Measurements from ENCODE around the gene EPDR1.

Gene EPDR1

DNA sequence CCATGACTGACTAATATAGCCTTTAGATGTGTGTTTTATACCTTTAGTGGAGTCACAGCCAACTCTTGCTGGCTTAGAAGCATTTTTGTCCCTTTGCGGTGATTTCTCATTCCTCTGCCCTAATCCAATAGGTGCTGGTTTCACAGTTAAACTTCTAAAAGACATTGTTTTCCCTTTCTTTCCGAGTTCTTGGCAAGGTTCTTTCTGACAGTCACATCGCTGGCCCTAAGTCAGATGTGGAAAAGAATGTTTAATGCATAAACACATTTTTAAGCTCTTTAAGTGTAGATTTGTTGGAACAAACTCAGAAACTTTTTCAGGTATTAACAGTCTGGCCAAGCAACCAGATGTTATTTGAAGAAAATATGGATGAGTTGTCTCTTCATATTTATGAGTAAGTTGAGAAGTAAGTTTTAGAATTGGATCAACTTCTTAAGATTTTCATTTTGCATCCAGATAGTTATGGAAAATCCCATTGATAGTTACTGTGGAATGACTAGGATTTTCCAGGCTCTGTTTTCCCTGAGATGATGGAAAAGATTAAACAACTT is 4.1 kb downstream of the EPDR1 start:
- CTCF ChIA-PET = no interaction called here
- POLR2A ChIA-PET = no interaction called here
- DNase-seq (ENCODE audit: extremely low spot score) = no peak
- TF ChIP-seq HDGF (IDR thresholded peaks at IDR 0.05; ENCODE audit: borderline replicate concordance) = no peak
- TF ChIP-seq SUZ12 (IDR thresholded peaks at IDR 0.05) = no peak
- TF ChIP-seq FOXK2 (IDR thresholded peaks at IDR 0.05) = no peak
- TF ChIP-seq ELF4 (IDR thresholded peaks at IDR 0.05) = no peak
- no peak for TF ChIP-seq SP1 (IDR thresholded peaks at IDR 0.05)
- TF ChIP-seq NFRKB (IDR thresholded peaks at IDR 0.05) = no peak
- TF ChIP-seq ZNF384 (IDR thresholded peaks at IDR 0.05) = no peak
- TF ChIP-seq CTBP1 (IDR thresholded peaks at IDR 0.05; ENCODE audit: borderline replicate concordance) = no peak
- no peak for TF ChIP-seq L3MBTL2 (conservative IDR thresholded peaks at IDR 0.05)
- TF ChIP-seq TARDBP (IDR thresholded peaks at IDR 0.05) = no peak
- TF ChIP-seq FOXM1 (IDR thresholded peaks at IDR 0.05; ENCODE audit: borderline replicate concordance) = no peak
- no peak for TF ChIP-seq FOXA1 (IDR thresholded peaks at IDR 0.05)
- no peak for TF ChIP-seq ARNT (IDR thresholded peaks at IDR 0.05)
- no peak for TF ChIP-seq LEF1 (IDR thresholded peaks at IDR 0.05; ENCODE audit: borderline replicate concordance)
- TF ChIP-seq BHLHE40 (IDR thresholded peaks at IDR 0.05; ENCODE audit: borderline replicate concordance) = no peak
- TF ChIP-seq, protein P1, sequence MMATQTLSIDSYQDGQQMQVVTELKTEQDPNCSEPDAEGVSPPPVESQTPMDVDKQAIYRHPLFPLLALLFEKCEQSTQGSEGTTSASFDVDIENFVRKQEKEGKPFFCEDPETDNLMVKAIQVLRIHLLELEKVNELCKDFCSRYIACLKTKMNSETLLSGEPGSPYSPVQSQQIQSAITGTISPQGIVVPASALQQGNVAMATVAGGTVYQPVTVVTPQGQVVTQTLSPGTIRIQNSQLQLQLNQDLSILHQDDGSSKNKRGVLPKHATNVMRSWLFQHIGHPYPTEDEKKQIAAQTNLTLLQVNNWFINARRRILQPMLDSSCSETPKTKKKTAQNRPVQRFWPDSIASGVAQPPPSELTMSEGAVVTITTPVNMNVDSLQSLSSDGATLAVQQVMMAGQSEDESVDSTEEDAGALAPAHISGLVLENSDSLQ (IDR thresholded peaks at IDR 0.05) = no peak

DNA sequence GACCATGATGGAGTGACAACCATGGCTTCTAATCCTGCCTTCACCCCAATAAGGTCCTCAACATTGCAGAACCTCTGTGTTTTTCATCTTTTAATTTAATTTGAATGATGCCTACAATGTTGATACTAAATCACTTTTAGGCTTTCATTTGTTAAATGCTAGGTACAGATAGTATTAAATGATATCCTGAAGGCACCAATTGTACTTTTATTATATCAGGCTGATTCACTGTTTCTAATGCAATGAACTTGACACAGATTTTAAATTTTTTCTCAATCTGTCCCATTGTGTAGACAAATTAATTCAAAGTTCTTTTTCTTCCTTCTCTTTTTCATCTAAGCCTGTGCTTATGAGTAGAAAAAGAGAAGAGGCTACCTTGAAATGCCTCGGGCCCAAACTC is 5.2 kb downstream of the EPDR1 start:
- DNase-seq (ENCODE audit: extremely low spot score) = no peak
- POLR2A ChIA-PET = no interaction called here
- CTCF ChIA-PET = no interaction called here
- TF ChIP-seq CTBP1 (IDR thresholded peaks at IDR 0.05; ENCODE audit: borderline replicate concordance) = no peak
- TF ChIP-seq, protein P1 (IDR thresholded peaks at IDR 0.05) = no peak
- TF ChIP-seq SP1 (IDR thresholded peaks at IDR 0.05) = no peak
- no peak for TF ChIP-seq ELF4 (IDR thresholded peaks at IDR 0.05)
- no peak for TF ChIP-seq FOXK2 (IDR thresholded peaks at IDR 0.05)
- no peak for TF ChIP-seq ZNF384 (IDR thresholded peaks at IDR 0.05)
- TF ChIP-seq FOXA1 (IDR thresholded peaks at IDR 0.05) = no peak
- no peak for TF ChIP-seq LEF1 (IDR thresholded peaks at IDR 0.05; ENCODE audit: borderline replicate concordance)
- TF ChIP-seq BHLHE40 (IDR thresholded peaks at IDR 0.05; ENCODE audit: borderline replicate concordance) = no peak
- TF ChIP-seq SUZ12 (IDR thresholded peaks at IDR 0.05) = no peak
- no peak for TF ChIP-seq HDGF (IDR thresholded peaks at IDR 0.05; ENCODE audit: borderline replicate concordance)
- TF ChIP-seq L3MBTL2 (conservative IDR thresholded peaks at IDR 0.05) = no peak
- TF ChIP-seq FOXM1 (IDR thresholded peaks at IDR 0.05; ENCODE audit: borderline replicate concordance) = no peak
- TF ChIP-seq ARNT (IDR thresholded peaks at IDR 0.05) = no peak
- TF ChIP-seq NFRKB (IDR thresholded peaks at IDR 0.05) = no peak
- no peak for TF ChIP-seq TARDBP (IDR thresholded peaks at IDR 0.05)

DNA sequence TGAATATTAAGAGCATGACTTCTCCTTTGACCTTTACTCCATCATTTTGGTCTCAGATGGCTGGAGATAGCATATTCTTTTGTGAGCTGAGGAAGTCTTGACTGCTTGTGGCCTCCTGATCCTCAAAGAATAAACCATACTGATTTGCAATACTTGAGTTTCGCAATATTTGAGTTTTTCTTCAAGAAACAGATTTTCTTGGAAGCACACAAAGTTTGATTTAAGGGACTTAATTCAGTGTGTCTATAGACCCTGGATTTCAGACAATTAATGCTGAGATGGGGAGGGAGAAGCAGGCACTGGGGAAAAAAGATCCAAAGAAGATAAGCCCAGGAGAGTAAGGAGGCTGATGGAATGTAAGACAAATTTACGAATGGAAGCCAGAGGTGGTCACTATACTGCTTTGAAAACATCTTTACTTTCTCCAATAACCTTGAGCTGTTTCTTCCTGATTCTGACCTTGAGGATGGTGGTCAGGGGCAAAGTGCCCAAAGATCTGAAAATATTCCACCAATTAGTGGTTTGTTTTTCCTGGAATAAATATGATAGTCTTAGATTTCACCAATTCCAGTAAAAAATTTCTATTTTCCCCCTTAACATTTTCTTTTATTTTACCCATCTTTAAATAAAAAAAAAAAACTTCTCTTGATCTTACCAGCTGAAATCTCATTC is 7.5 kb downstream of the EPDR1 start:
- CTCF ChIA-PET = interaction anchor here (0.7 kb wide), 2 partner anchors 11 to 397 kb away, joined by 3 to 5 read pairs; no protein-coding TSS in a partner anchor
- TF ChIP-seq SUZ12 (IDR thresholded peaks at IDR 0.05) = no peak
- POLR2A ChIA-PET = no interaction called here
- no peak for DNase-seq (ENCODE audit: extremely low spot score)

DNA sequence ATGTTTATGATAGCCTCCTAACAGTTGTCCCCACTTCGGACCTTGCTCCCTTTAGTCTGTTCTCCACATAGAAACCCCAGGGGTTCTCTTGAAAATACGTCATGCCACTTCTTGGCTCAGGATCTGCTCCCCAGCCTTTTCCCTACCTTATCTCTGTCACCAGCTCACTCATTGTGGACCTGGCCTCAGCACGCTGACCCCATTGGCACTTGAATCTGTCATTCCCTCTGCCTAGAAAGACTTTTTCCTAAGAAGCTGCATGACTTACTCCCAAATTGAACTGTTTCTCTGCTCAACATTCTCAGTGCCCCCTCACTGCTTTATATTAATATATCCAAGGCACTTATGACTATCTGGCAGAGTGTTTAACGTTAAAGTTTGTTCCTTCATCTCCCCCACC is 8.4 kb downstream of the EPDR1 start:
- ChIA-PET CTCF (interaction anchor here (0.7 kb wide), 1 partner anchor 398 kb away, joined by 5 read pairs; no protein-coding TSS in a partner anchor), POLR2A (no interaction called here)
- DNase-seq (ENCODE audit: extremely low spot score) = no peak
- TF ChIP-seq HDGF (IDR thresholded peaks at IDR 0.05; ENCODE audit: borderline replicate concordance) (no peak), CTBP1 (IDR thresholded peaks at IDR 0.05; ENCODE audit: borderline replicate concordance) (no peak), FOXA1 (IDR thresholded peaks at IDR 0.05) (no peak), ARNT (IDR thresholded peaks at IDR 0.05) (no peak), ELF4 (IDR thresholded peaks at IDR 0.05) (no peak), ZNF384 (IDR thresholded peaks at IDR 0.05) (no peak), TARDBP (IDR thresholded peaks at IDR 0.05) (no peak), SUZ12 (IDR thresholded peaks at IDR 0.05) (no peak), FOXM1 (IDR thresholded peaks at IDR 0.05; ENCODE audit: borderline replicate concordance) (no peak)

DNA sequence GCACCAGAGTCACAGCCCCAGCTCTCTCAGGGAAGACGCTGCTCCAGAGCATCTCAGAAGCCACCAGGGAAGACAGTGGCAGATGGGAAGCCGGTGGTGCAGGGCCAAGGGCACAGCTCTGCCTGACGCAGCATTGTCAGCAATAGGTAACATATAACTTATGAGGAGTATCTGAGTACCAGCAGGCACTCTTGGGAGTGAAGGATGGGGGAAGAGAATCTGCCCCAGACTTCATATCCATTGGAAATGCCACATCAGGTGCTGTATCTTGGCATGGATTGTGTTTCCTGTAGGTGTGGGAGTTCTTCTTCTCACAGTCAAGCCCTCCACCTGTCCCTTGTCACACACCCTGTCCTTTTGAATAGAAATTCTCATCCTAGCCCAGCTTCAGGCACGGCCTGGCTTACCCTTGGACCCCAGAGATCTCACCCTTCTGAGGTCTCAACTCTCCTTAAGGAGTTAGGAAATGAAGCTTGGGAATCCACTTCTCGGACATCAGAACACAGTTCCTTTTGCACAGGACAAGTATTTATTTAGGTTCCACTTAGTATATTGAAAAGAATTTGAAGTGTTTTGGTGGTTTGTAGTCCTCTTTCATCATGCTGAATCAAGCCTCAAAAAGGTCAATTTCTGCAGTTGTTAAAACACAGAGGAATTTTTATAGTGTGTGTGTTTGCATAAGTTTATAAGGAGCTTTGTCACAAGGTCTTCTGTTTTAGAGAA is 9.9 kb downstream of the EPDR1 start:
- no peak for DNase-seq (ENCODE audit: extremely low spot score)
- TF ChIP-seq NFRKB (IDR thresholded peaks at IDR 0.05) (no peak), ELF4 (IDR thresholded peaks at IDR 0.05) (no peak), FOXK2 (IDR thresholded peaks at IDR 0.05) (no peak), CTBP1 (IDR thresholded peaks at IDR 0.05; ENCODE audit: borderline replicate concordance) (no peak), FOXA1 (IDR thresholded peaks at IDR 0.05) (no peak), SP1 (IDR thresholded peaks at IDR 0.05) (no peak), ZNF384 (IDR thresholded peaks at IDR 0.05) (no peak), LEF1 (IDR thresholded peaks at IDR 0.05; ENCODE audit: borderline replicate concordance) (no peak), TARDBP (IDR thresholded peaks at IDR 0.05) (no peak), HDGF (IDR thresholded peaks at IDR 0.05; ENCODE audit: borderline replicate concordance) (no peak), ARNT (IDR thresholded peaks at IDR 0.05) (no peak), SUZ12 (IDR thresholded peaks at IDR 0.05) (no peak), L3MBTL2 (conservative IDR thresholded peaks at IDR 0.05) (no peak), FOXM1 (IDR thresholded peaks at IDR 0.05; ENCODE audit: borderline replicate concordance) (no peak)
- TF ChIP-seq, protein P1 (IDR thresholded peaks at IDR 0.05) = no peak
- CTCF ChIA-PET = interaction anchor here (0.5 kb wide), 1 partner anchor 13 kb away, joined by 3 read pairs; no protein-coding TSS in a partner anchor
- POLR2A ChIA-PET = interaction anchor here (1.0 kb wide), 1 partner anchor 9 kb away, joined by 3 read pairs; no protein-coding TSS in a partner anchor

Data from HEK293T (cell line).